Mesendoderm (in vitro differentiated cells): ENCODE measurements around the gene ALG1L2. TPM values are rescaled to one million over a fixed set of nuclear protein-coding genes. Genes with fewer than 3 reads are reported as not detected.
"Not testable (repeated sequence)": the region's sequence is repeated elsewhere in the genome, so short reads cannot be mapped to it uniquely, and the experiment has no call there.

Source experiments
- DNase-seq: peaks from one replicate; pipeline ENCODE4 v3.0.0; 2013
- H2AK5ac ChIP-seq: 2 replicates; pipeline ENCODE4 v1.6.1; 2013; ENCODE audit warnings: low read length, inconsistent platforms
- H2BK120ac ChIP-seq: 2 replicates; pipeline ENCODE4 v1.6.1; 2013; ENCODE audit warnings: low read depth, mild to moderate bottlenecking, low read length, moderate library complexity, mixed read lengths
- H2BK15ac ChIP-seq: replicated peaks from 2 replicates; pipeline ENCODE4 v1.6.1; 2013; ENCODE audit warnings: low read depth, mild to moderate bottlenecking, moderate library complexity
- H2BK5ac ChIP-seq: 2 replicates; pipeline ENCODE4 v1.6.1; 2013; ENCODE audit warnings: low read length, inconsistent platforms
- H3K18ac ChIP-seq: 2 replicates; pipeline ENCODE4 v1.6.1; 2013; ENCODE audit warnings: mild to moderate bottlenecking, low read length, mixed read lengths
- H3K23ac ChIP-seq: one replicate; pipeline ENCODE4 v1.6.1; 2013; ENCODE audit warnings: low read length
- H3K27ac ChIP-seq: 2 replicates; pipeline ENCODE4 v1.5.1; 2013; ENCODE audit warnings: low read depth, mild to moderate bottlenecking, inconsistent platforms, low read length, moderate library complexity
- H3K27me3 ChIP-seq: 2 replicates; pipeline ENCODE4 v1.6.1; 2013; ENCODE audit warnings: low read length, control low read depth, mild to moderate bottlenecking, inconsistent platforms; ENCODE audit not compliant: insufficient read depth, poor library complexity
- H3K36me3 ChIP-seq: 2 replicates; pipeline ENCODE4 v1.6.1; 2013; ENCODE audit warnings: low read length, inconsistent platforms; ENCODE audit not compliant: control insufficient read depth, insufficient read depth
- H3K4ac ChIP-seq: one replicate; pipeline ENCODE4 v1.6.1; 2013; ENCODE audit warnings: low read depth, mild to moderate bottlenecking, low read length, moderate library complexity
- H3K4me1 ChIP-seq: 2 replicates; pipeline ENCODE4 v1.6.1; 2013; ENCODE audit warnings: low read depth, low read length, inconsistent platforms; ENCODE audit not compliant: control insufficient read depth
- H3K4me2 ChIP-seq: 2 replicates; pipeline ENCODE4 v1.6.1; 2013; ENCODE audit warnings: low read length
- H3K4me3 ChIP-seq: 2 replicates; pipeline ENCODE4 v1.5.1; 2013; ENCODE audit warnings: mild to moderate bottlenecking, low read length
- H3K56ac ChIP-seq: one replicate; pipeline ENCODE4 v1.6.1; 2013; ENCODE audit warnings: low read length
- H3K79me1 ChIP-seq: 2 replicates; pipeline ENCODE4 v1.6.1; 2013; ENCODE audit warnings: low read length, inconsistent platforms
- H3K79me2 ChIP-seq: 2 replicates; pipeline ENCODE4 v1.6.1; 2013; ENCODE audit warnings: mild to moderate bottlenecking, low read length; ENCODE audit not compliant: control insufficient read depth, insufficient read depth
- H3K9ac ChIP-seq: 2 replicates; pipeline ENCODE4 v1.6.1; 2013; ENCODE audit warnings: low read length, inconsistent platforms
- H4K5ac ChIP-seq: one replicate; pipeline ENCODE4 v1.6.1; 2013; ENCODE audit warnings: low read length
- H4K8ac ChIP-seq: one replicate; pipeline ENCODE4 v1.6.1; 2013; ENCODE audit warnings: low read depth, mild to moderate bottlenecking, control low read depth, low read length, moderate library complexity
- WGBS: extraction: QIAGEN DNeasy Blood & Tissue Kit; methylation state at CpG from one replicate; pipeline ENCODE4 v1.1.7; 2013; ENCODE audit warnings: low lambda C conversion rate, missing lambda C conversion rate; ENCODE audit not compliant: insufficient coverage; ENCODE audit errors: extremely low coverage; 5-methylcytosine and 5-hydroxymethylcytosine counted together
- polyA plus RNA-seq, 2 experiments: library from polyadenylated mRNA; stranded (reverse); fragments of 200-250 nt; gene quantifications; one replicate each; pipeline ENCODE4 v1.2.3, GENCODE V29; 2013

Gene ALG1L2
- 0.17 TPM for polyA plus RNA-seq (2013, experiment 1 of 2)
- 0.14 TPM for polyA plus RNA-seq (2013, experiment 2 of 2)

GRCh38 chr3:130081351-130081881 is at the start of gene ALG1L2:
Gene ALG1L2 (plus strand): TSS chr3:130081831. CDS start chr3:130082017, 186 bp downstream.
- Histone ChIP-seq H4K5ac (no peak within 1 kb of the TSS), H3K36me3 (no peaks in the 10 kb centered on the region), H3K79me2 (no peaks in the 10 kb centered on the region), H2BK5ac (no peak within 1 kb of the TSS), H3K4me3 (no peak within 1 kb of the TSS), H3K79me1 (no peaks in the 10 kb centered on the region), H3K4ac (no peak within 1 kb of the TSS), H3K56ac (no peak within 1 kb of the TSS), H2BK15ac (no peak within 1 kb of the TSS), H3K9ac (no peak within 1 kb of the TSS), H2BK120ac (no peak within 1 kb of the TSS), H4K8ac (no peak within 1 kb of the TSS), H3K27ac (no peak within 1 kb of the TSS), H3K18ac (no peak within 1 kb of the TSS), H2AK5ac (no peak within 1 kb of the TSS), H3K23ac (no peak within 1 kb of the TSS), H3K27me3 (no peaks in the 10 kb centered on the region), H3K4me1 (no peaks in the 10 kb centered on the region), H3K4me2 (no peak within 1 kb of the TSS)
- WGBS = no CpG with 5 or more reads among the region's 7 CpGs
- no peak for DNase-seq

- H2AK5ac ChIP-seq, H3K4ac ChIP-seq, H3K23ac ChIP-seq, H3K79me1 ChIP-seq, H2BK5ac ChIP-seq, H4K5ac ChIP-seq, H3K9ac ChIP-seq, H2BK120ac ChIP-seq, H3K4me3 ChIP-seq, H3K4me1 ChIP-seq, H3K4me2 ChIP-seq, H3K56ac ChIP-seq, H3K27ac ChIP-seq, H3K36me3 ChIP-seq, H3K27me3 ChIP-seq, H3K18ac ChIP-seq, DNase-seq, H3K79me2 ChIP-seq, H2BK15ac ChIP-seq, H4K8ac ChIP-seq: not testable (repeated sequence)
- no CpG with 5 or more reads among the region's 13 CpGs for WGBS
Measured at GRCh38 chr3:130037126-130037815, 44.4 kb upstream of the ALG1L2 start.

- H4K8ac ChIP-seq, H2BK120ac ChIP-seq, H3K18ac ChIP-seq, H3K36me3 ChIP-seq, H3K56ac ChIP-seq, H3K4me2 ChIP-seq, H3K4ac ChIP-seq, DNase-seq, H2BK5ac ChIP-seq, H3K79me2 ChIP-seq, H3K4me3 ChIP-seq, H2BK15ac ChIP-seq, H4K5ac ChIP-seq, H3K79me1 ChIP-seq, H3K9ac ChIP-seq, H3K27me3 ChIP-seq, H3K4me1 ChIP-seq, H3K23ac ChIP-seq, H3K27ac ChIP-seq, H2AK5ac ChIP-seq: not testable (repeated sequence)
- no CpG with 5 or more reads among the region's 3 CpGs for WGBS
Measured at GRCh38 chr3:130042736-130043135, 38.9 kb upstream of the ALG1L2 start.

- not testable (repeated sequence) for H3K79me1 ChIP-seq, H2BK15ac ChIP-seq, H2AK5ac ChIP-seq, H3K79me2 ChIP-seq, H3K9ac ChIP-seq, H4K5ac ChIP-seq, H2BK5ac ChIP-seq, H3K4ac ChIP-seq, H4K8ac ChIP-seq, H3K27ac ChIP-seq, DNase-seq, H3K4me1 ChIP-seq, H3K56ac ChIP-seq, H3K18ac ChIP-seq, H2BK120ac ChIP-seq, H3K4me3 ChIP-seq, H3K23ac ChIP-seq, H3K36me3 ChIP-seq, H3K4me2 ChIP-seq, H3K27me3 ChIP-seq
- no CpG with 5 or more reads among the region's 6 CpGs for WGBS
Measured at GRCh38 chr3:130043658-130044057, 38.0 kb upstream of the ALG1L2 start.

- Histone ChIP-seq H3K4me2 (no peak overlapping the region), H3K4ac (no peak overlapping the region), H2AK5ac (no peak overlapping the region), H4K8ac (no peak overlapping the region), H4K5ac (no peak overlapping the region), H2BK5ac (no peak overlapping the region), H3K56ac (no peak overlapping the region), H3K23ac (no peak overlapping the region), H3K27me3 (no peaks in the 10 kb centered on the region), H3K4me1 (no peaks in the 10 kb centered on the region), H3K27ac (no peak overlapping the region), H3K9ac (no peak overlapping the region), H3K79me2 (no peaks in the 10 kb centered on the region), H3K36me3 (no peaks in the 10 kb centered on the region), H2BK15ac (no peak overlapping the region), H3K79me1 (no peaks in the 10 kb centered on the region), H3K18ac (no peak overlapping the region), H3K4me3 (no peak overlapping the region), H2BK120ac (no peak overlapping the region)
- DNase-seq = no peak
- no CpG with 5 or more reads among the region's 11 CpGs for WGBS
Measured at GRCh38 chr3:130044370-130044769, 37.3 kb upstream of the ALG1L2 start.

- Histone ChIP-seq H3K4me3 (no peak overlapping the region), H3K27ac (no peak overlapping the region), H3K56ac (no peak overlapping the region), H3K27me3 (no peaks in the 10 kb centered on the region), H2BK15ac (no peak overlapping the region), H4K8ac (no peak overlapping the region), H4K5ac (no peak overlapping the region), H3K79me1 (no peaks in the 10 kb centered on the region), H2BK120ac (no peak overlapping the region), H3K36me3 (no peaks in the 10 kb centered on the region), H2BK5ac (no peak overlapping the region), H2AK5ac (no peak overlapping the region), H3K4me2 (no peak overlapping the region), H3K4ac (no peak overlapping the region), H3K4me1 (no peaks in the 10 kb centered on the region), H3K23ac (no peak overlapping the region), H3K9ac (no peak overlapping the region), H3K18ac (no peak overlapping the region), H3K79me2 (no peaks in the 10 kb centered on the region)
- DNase-seq = no peak
- no CpG with 5 or more reads among the region's 6 CpGs for WGBS
Measured at GRCh38 chr3:130048726-130049125, 32.9 kb upstream of the ALG1L2 start.
